GM18867 (cell line): Measurements from ENCODE around the gene SMIM43.
"Not testable (repeated sequence)": the region's sequence is repeated elsewhere in the genome, so short reads cannot be mapped to it uniquely, and the experiment has no call there.

Experiments used
- ATAC-seq: cut with Tn5 transposase; IDR thresholded peaks from one replicate; pipeline ENCODE4 v1.9.1; 2021; ENCODE audit warnings: mild to moderate bottlenecking, moderate library complexity; ENCODE audit not compliant: unreplicated experiment

Gene SMIM43

GRCh38 chr4:121737846-121738554 lies 27.0 kb downstream of the SMIM43 start:
- no peak for ATAC-seq

GRCh38 chr4:121736735-121737351 lies 28.1 kb downstream of the SMIM43 start:
- ATAC-seq = peak; percentile 76

- no peak for ATAC-seq
Observed at GRCh38 chr4:121734571-121734970, 30.4 kb downstream of the SMIM43 start.

- no peak for ATAC-seq
Observed at GRCh38 chr4:121733942-121734341, 31.0 kb downstream of the SMIM43 start.

- ATAC-seq = not testable (repeated sequence)
Observed at GRCh38 chr4:121729753-121730152, 35.2 kb downstream of the SMIM43 start.

- no peak for ATAC-seq
Observed at GRCh38 chr4:121728798-121729226, 36.2 kb downstream of the SMIM43 start.

GRCh38 chr4:121728066-121728465 lies 36.9 kb downstream of the SMIM43 start:
- ATAC-seq = no peak

GRCh38 chr4:121726642-121727268 lies 38.2 kb downstream of the SMIM43 start:
- ATAC-seq = peak; percentile 98

- no peak for ATAC-seq
Observed at GRCh38 chr4:121724671-121725070, 40.3 kb downstream of the SMIM43 start.

- no peak for ATAC-seq
Observed at GRCh38 chr4:121721700-121722099, 43.3 kb downstream of the SMIM43 start.

- no peak for ATAC-seq
Observed at GRCh38 chr4:121720109-121720508, 44.9 kb downstream of the SMIM43 start.

- no peak for ATAC-seq
Observed at GRCh38 chr4:121717680-121718237, 47.2 kb downstream of the SMIM43 start.

- ATAC-seq = no peak
Observed at GRCh38 chr4:121714548-121714947, 50.4 kb downstream of the SMIM43 start.

- no peak for ATAC-seq
Observed at GRCh38 chr4:121712783-121713182, 52.2 kb downstream of the SMIM43 start.

GRCh38 chr4:121712001-121712651 lies 52.8 kb downstream of the SMIM43 start:
- no peak for ATAC-seq

- ATAC-seq = peak; percentile 85
Observed at GRCh38 chr4:121711263-121712000, 53.5 kb downstream of the SMIM43 start.

GRCh38 chr4:121709766-121710405 lies 55.1 kb downstream of the SMIM43 start:
- no peak for ATAC-seq
